Uterus (tissue), 4 donors: Measurements from ENCODE around the gene TNFSF12. TPM values are rescaled to one million over a fixed set of nuclear protein-coding genes. Genes with fewer than 3 reads are reported as not detected.

Source experiments
- DNase-seq, 2 donors: peaks; one replicate each; pipeline ENCODE4 v3.0.0-alpha.2; 2019 to 2020
- H3K27ac ChIP-seq, 2 donors: fragments of 200-600 bp; sonication (generic); 1 replicate in 1 of 2; 2 replicates in 1 of 2; pipeline ENCODE4 v1.5.1; 2016 to 2018
- H3K27me3 ChIP-seq, 2 donors: fragments of 200-600 bp; sonication (generic); one replicate each; pipeline ENCODE4 v1.5.1; 2018 to 2019; ENCODE audit warnings: control low read depth in 1 of 2
- H3K36me3 ChIP-seq, 2 donors: fragments of 200-600 bp; sonication (generic); one replicate each; pipeline ENCODE4 v1.5.1; 2019; ENCODE audit warnings: control low read depth in 1 of 2
- H3K4me1 ChIP-seq, 2 donors: fragments of 200-600 bp; sonication (generic); one replicate each; pipeline ENCODE4 v1.5.1; 2018 to 2019; ENCODE audit warnings: control low read depth in 1 of 2
- H3K4me3 ChIP-seq, 2 donors: fragments of 200-600 bp; sonication (generic); 1 replicate in 1 of 2; 2 replicates in 1 of 2; pipeline ENCODE4 v1.5.1; 2018 to 2019; ENCODE audit warnings: mild to moderate bottlenecking in 1 of 2
- H3K9me3 ChIP-seq, 2 donors: fragments of 200-600 bp; sonication (generic); one replicate each; pipeline ENCODE4 v1.5.1; 2019; ENCODE audit warnings: control low read depth in 1 of 2
- POLR2A ChIP-seq, 2 donors: fragments of 450-650 bp; IDR thresholded peaks; one replicate each; pipeline ENCODE4 v1.6.1; 2016; ENCODE audit warnings: antibody characterized with exemption in 2 of 2, mild to moderate bottlenecking in 1 of 2, moderate library complexity in 1 of 2
- intact Hi-C: fragments of 100-400 bp; cut with DNase I; formaldehyde crosslinking; loops from one replicate; pipeline ENCODE4 v1.15.1; 2023; ENCODE audit warnings: low total_unique reads
- total RNA-seq, 4 donors: library from RNA; depleted of rRNA in 3 of 4; stranded (reverse); fragments of >200 nt in 3 of 4; gene quantifications; one replicate each; pipeline versions ENCODE4 v1.1.0 to v1.2.4, GENCODE V29; 2014 to 2023
- TF ChIP-seq, protein P1 (sequence below), 4 experiments: fragments of 200-600 bp in 2 of 4; fragments of 450-650 bp in 2 of 4; sonication (generic) in 2 of 4; IDR thresholded peaks; one replicate each; pipeline ENCODE4 v1.5.1; 2016 to 2019; ENCODE audit warnings: antibody characterized with exemption in 4 of 4, mild to moderate bottlenecking in 2 of 4, moderate library complexity in 1 of 4
- donor health status: DM: yes; HTN: yes; CAD: no.

The TNFSF12 gene
- total RNA-seq, 4 donors from 2014 or later = 15.3 to 63.1 (median 33.7) TPM

- no peaks in the 10 kb centered on the region for H3K36me3 ChIP-seq
- no peak for TF ChIP-seq POLR2A (IDR thresholded peaks at IDR 0.05)
- TF ChIP-seq, protein P1, sequence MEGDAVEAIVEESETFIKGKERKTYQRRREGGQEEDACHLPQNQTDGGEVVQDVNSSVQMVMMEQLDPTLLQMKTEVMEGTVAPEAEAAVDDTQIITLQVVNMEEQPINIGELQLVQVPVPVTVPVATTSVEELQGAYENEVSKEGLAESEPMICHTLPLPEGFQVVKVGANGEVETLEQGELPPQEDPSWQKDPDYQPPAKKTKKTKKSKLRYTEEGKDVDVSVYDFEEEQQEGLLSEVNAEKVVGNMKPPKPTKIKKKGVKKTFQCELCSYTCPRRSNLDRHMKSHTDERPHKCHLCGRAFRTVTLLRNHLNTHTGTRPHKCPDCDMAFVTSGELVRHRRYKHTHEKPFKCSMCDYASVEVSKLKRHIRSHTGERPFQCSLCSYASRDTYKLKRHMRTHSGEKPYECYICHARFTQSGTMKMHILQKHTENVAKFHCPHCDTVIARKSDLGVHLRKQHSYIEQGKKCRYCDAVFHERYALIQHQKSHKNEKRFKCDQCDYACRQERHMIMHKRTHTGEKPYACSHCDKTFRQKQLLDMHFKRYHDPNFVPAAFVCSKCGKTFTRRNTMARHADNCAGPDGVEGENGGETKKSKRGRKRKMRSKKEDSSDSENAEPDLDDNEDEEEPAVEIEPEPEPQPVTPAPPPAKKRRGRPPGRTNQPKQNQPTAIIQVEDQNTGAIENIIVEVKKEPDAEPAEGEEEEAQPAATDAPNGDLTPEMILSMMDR (IDR thresholded peaks at IDR 0.05) = no peak
- no peak overlapping the region for H3K27ac ChIP-seq
- no peak overlapping the region for H3K4me3 ChIP-seq
- intact Hi-C loops = no loop called here
- DNase-seq = no peak
- H3K27me3 ChIP-seq = no peaks in the 10 kb centered on the region
- H3K9me3 ChIP-seq = no peaks in the 10 kb centered on the region
- H3K4me1 ChIP-seq = no peaks in the 10 kb centered on the region
These were observed 45.3 kb upstream of the TNFSF12 start for GRCh38 chr17:7503521-7503920.

- intact Hi-C loops = no loop called here
- Histone ChIP-seq H3K27ac (no peak overlapping the region), H3K27me3 (no peaks in the 10 kb centered on the region), H3K4me3 (no peak overlapping the region), H3K36me3 (no peaks in the 10 kb centered on the region), H3K9me3 (no peaks in the 10 kb centered on the region), H3K4me1 (no peaks in the 10 kb centered on the region)
- TF ChIP-seq POLR2A (IDR thresholded peaks at IDR 0.05) = no peak
- TF ChIP-seq, protein P1 (IDR thresholded peaks at IDR 0.05) = no peak
- no peak for DNase-seq
These were observed 40.7 kb upstream of the TNFSF12 start for GRCh38 chr17:7508145-7508544.

DNA sequence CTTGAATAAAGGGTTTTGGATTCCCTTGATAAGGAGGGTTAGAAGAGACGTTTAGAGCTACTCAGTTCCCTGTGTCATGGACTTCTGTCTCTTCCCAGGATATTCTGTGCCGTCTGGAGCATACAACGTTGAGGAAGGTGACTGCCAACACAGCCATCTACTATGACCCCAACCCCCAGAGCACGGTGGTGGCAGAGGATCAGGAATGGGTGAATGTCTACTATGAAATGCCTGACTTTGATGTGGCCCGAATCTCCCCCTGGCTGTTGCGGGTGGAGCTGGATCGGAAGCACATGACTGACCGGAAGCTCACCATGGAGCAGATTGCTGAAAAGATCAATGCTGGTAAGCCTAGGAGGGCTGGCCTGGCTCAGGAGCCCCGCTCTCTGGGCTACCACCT is 40.0 kb upstream of the TNFSF12 start:
- intact Hi-C loops = no loop called here
- DNase-seq = no peak
- Histone ChIP-seq H3K9me3 (no peaks in the 10 kb centered on the region), H3K27ac (no peak overlapping the region), H3K27me3 (no peaks in the 10 kb centered on the region), H3K4me1 (no peaks in the 10 kb centered on the region), H3K4me3 (no peak overlapping the region), H3K36me3 (no peaks in the 10 kb centered on the region)
- TF ChIP-seq, protein P1 (IDR thresholded peaks at IDR 0.05) = no peak
- TF ChIP-seq POLR2A (IDR thresholded peaks at IDR 0.05) = no peak

DNA sequence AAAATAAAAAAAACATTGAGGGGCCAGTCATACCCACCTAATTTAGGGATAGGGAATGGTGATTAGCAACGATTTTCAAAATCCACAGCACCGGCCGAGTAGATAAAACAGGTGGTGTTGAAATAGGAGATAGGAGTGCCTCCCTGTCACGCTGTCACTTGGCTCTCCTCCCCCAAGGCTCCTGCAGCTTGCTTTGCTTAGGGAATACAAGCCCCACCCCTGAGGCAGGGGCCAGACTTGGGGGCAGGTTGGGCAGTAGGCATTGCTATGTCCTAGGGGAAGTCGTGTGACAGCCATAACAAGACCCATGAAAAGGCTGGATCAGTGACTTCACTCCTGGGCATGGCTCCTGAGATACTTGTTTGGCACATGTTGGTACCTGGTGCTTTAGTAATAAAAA is 38.9 kb upstream of the TNFSF12 start:
- H3K27ac ChIP-seq = no peak overlapping the region
- no peaks in the 10 kb centered on the region for H3K36me3 ChIP-seq
- no peak for DNase-seq
- no peak for TF ChIP-seq POLR2A (IDR thresholded peaks at IDR 0.05)
- TF ChIP-seq, protein P1 (IDR thresholded peaks at IDR 0.05) = no peak
- intact Hi-C loops = no loop called here
- no peaks in the 10 kb centered on the region for H3K9me3 ChIP-seq
- peaks cover 0 to 3% of the 10 kb centered on the region in 2 donors for H3K4me1 ChIP-seq
- no peaks in the 10 kb centered on the region for H3K27me3 ChIP-seq
- no peak overlapping the region for H3K4me3 ChIP-seq

GRCh38 chr17:7511108-7511507 is 37.8 kb upstream of the TNFSF12 start:
- H3K9me3 ChIP-seq = no peaks in the 10 kb centered on the region
- no peak overlapping the region for H3K4me3 ChIP-seq
- H3K36me3 ChIP-seq = no peaks in the 10 kb centered on the region
- peaks cover 0 to 5% of the 10 kb centered on the region in 2 donors for H3K4me1 ChIP-seq
- intact Hi-C loops = no loop called here
- H3K27me3 ChIP-seq = no peaks in the 10 kb centered on the region
- no peak for DNase-seq
- no peak overlapping the region for H3K27ac ChIP-seq
- no peak for TF ChIP-seq POLR2A (IDR thresholded peaks at IDR 0.05)
- TF ChIP-seq, protein P1 (IDR thresholded peaks at IDR 0.05) = no peak
